Transverse colon (tissue), 4 donors: ENCODE data around the gene TMEM107. TPM values are rescaled to one million over a fixed set of nuclear protein-coding genes. Genes with fewer than 3 reads are reported as not detected.
A peak's percentile ranks its signal among the peaks of the same experiment; 100 is the strongest.

Source experiments
- DNase-seq: peaks from one replicate; pipeline ENCODE4 v3.0.0-alpha.2; 2019
- H3K27ac ChIP-seq, 4 donors: fragments of 200-600 bp; sonication (generic); 2 replicates each; pipeline ENCODE4 v1.5.1; 2016 to 2018; ENCODE audit warnings: inconsistent platforms in 4 of 4
- H3K27me3 ChIP-seq: fragments of 200-600 bp; sonication (generic); 2 replicates; pipeline ENCODE4 v1.5.1; 2017; ENCODE audit warnings: inconsistent platforms
- H3K36me3 ChIP-seq, 4 donors: fragments of 200-600 bp; sonication (generic); 2 replicates each; pipeline ENCODE4 v1.5.1; 2017 to 2019; ENCODE audit warnings: inconsistent platforms in 4 of 4
- H3K4me1 ChIP-seq, 4 donors: fragments of 200-600 bp; sonication (generic); 2 replicates each; pipeline ENCODE4 v1.5.1; 2017 to 2020; ENCODE audit warnings: inconsistent platforms in 4 of 4
- H3K4me3 ChIP-seq, 4 donors: fragments of 200-600 bp; sonication (generic); 1 replicate in 1 of 4; 2 replicates in 3 of 4; pipeline versions ENCODE4 v1.5.1 to v1.6.1; 2017 to 2019; ENCODE audit warnings: inconsistent platforms in 4 of 4
- H3K9me3 ChIP-seq, 2 donors: fragments of 200-600 bp; sonication (generic); 2 replicates each; pipeline ENCODE4 v1.5.1; 2017 to 2019; ENCODE audit warnings: inconsistent platforms in 2 of 2
- EP300 ChIP-seq: sonication (generic); formaldehyde crosslinking; IDR thresholded peaks from one replicate; pipeline ENCODE4 v1.6.1; 2017; ENCODE audit warnings: antibody characterized with exemption, low read depth
- POLR2A ChIP-seq: fragments of 450-650 bp; IDR thresholded peaks from one replicate; pipeline ENCODE4 v1.6.1; 2016; ENCODE audit warnings: antibody characterized with exemption, mild to moderate bottlenecking, moderate library complexity
- POLR2AphosphoS5 ChIP-seq, 3 donors: sonication (generic); formaldehyde crosslinking; IDR thresholded peaks; one replicate each; pipeline ENCODE4 v1.6.1; 2016; ENCODE audit warnings: antibody characterized with exemption in 3 of 3
- WGBS, 2 donors: methylation state at CpG; one replicate each; pipeline ENCODE4 v1.1.5; 2018; ENCODE audit warnings: low coverage in 1 of 2; 5-methylcytosine and 5-hydroxymethylcytosine counted together
- in situ Hi-C, 4 donors: fragments of 200-750 bp; cut with MboI; loops; one replicate each; pipeline versions ENCODE4 v1.15.0 to v1.15.1; 2017; ENCODE audit warnings: low sequenced_read_pairs in 3 of 4, low pct_ligation_motif_present in 1 of 4, low pct_unique_long_range_greater_than_20kb in 1 of 4
- intact Hi-C: fragments of 100-400 bp; cut with DNase I; formaldehyde crosslinking; loops from one replicate; pipeline ENCODE4 v1.15.1; 2023; ENCODE audit warnings: low total_unique reads
- total RNA-seq, 4 donors: library from RNA; depleted of rRNA; stranded (reverse); fragments of >200 nt; gene quantifications; one replicate each; pipeline ENCODE4 v1.1.0, GENCODE V29; 2016
- TF ChIP-seq, protein P1 (sequence below), 5 experiments: fragments of 200-600 bp in 3 of 5; fragments of 450-650 bp in 2 of 5; sonication (generic) in 3 of 5; IDR thresholded peaks; 1 replicate in 2 of 5; 2 replicates in 3 of 5; pipeline ENCODE4 v1.5.1; 2016 to 2017; ENCODE audit warnings: antibody characterized with exemption in 5 of 5, inconsistent platforms in 3 of 5, mild to moderate bottlenecking in 2 of 5, moderate library complexity in 1 of 5

The TMEM107 gene
- total RNA-seq, 4 donors from 2014 or later: 1.5 to 74.6 (median 18.3) TPM

DNA sequence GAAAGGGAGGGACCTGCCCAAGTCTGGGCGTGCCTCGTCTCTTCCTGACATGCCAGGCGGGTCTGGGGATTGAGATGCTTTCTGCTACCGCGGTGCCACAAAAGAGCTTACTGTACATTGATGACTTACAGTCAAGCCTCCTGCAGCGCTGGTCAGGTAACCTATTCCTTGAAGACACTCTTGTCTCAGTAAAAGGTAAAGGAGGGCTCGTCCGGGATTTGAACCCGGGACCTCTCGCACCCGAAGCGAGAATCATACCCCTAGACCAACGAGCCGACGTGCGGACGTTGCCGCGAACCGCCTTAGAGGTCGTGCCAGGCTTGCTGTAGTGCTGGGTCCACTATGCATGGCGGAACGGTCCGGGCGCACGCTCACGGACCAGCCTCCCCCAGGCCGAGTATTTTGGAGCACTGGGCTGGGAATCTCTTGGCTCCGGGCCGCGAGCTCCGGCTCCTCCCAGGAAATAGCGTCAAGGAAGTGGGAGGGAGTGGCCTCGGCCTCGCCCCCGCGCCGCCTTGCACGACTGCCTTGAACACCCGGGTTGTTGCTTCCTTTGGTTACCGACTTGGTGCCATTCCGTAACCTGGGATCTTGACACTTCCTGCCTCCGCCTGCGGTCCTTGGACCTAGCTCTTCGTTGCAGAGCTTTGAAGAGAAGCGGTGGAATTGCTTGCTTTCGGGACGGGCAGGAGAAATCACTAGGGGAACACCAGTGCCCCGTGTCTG is 46.6 kb upstream of the TMEM107 start:
- Histone ChIP-seq H3K9me3 (no peaks in the 10 kb centered on the region), H3K4me1 (peaks cover 8 to 40% (median 20%) of the 10 kb centered on the region in 4 donors), H3K36me3 (no peaks in the 10 kb centered on the region), H3K27me3 (no peaks in the 10 kb centered on the region), H3K27ac (peak overlapping the region; percentile 95 to 99 (median 98)), H3K4me3 (peak overlapping the region; percentile 46 to 82 (median 52))
- in situ Hi-C loops: no loop called here
- peak; percentile 94 for DNase-seq
- intact Hi-C loops: loop anchor here (2.0 kb wide), 1 partner anchor 36 kb away; no protein-coding TSS in a partner anchor
- 0% methylated on average over 12 to 27 of the region's 49 CpGs for WGBS, 2 donors
- TF ChIP-seq POLR2A (peak; percentile 79), POLR2AphosphoS5 (IDR thresholded peaks at IDR 0.05) (peak; percentile 91 to 93 (median 92))
- TF ChIP-seq, protein P1, sequence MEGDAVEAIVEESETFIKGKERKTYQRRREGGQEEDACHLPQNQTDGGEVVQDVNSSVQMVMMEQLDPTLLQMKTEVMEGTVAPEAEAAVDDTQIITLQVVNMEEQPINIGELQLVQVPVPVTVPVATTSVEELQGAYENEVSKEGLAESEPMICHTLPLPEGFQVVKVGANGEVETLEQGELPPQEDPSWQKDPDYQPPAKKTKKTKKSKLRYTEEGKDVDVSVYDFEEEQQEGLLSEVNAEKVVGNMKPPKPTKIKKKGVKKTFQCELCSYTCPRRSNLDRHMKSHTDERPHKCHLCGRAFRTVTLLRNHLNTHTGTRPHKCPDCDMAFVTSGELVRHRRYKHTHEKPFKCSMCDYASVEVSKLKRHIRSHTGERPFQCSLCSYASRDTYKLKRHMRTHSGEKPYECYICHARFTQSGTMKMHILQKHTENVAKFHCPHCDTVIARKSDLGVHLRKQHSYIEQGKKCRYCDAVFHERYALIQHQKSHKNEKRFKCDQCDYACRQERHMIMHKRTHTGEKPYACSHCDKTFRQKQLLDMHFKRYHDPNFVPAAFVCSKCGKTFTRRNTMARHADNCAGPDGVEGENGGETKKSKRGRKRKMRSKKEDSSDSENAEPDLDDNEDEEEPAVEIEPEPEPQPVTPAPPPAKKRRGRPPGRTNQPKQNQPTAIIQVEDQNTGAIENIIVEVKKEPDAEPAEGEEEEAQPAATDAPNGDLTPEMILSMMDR (IDR thresholded peaks at IDR 0.05): no peak

DNA sequence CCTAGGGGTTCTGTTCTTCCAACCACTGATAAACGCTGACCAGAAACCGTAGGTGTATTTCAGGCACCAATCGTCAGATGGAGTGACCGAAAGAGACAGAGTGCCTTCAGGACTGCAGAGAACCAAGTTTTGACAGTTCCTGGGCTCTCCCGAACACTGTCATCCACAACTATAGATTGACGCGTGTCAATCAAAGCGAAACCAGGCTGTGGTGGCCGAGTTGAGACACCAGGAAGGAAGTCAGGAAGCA is 46.1 kb upstream of the TMEM107 start:
- Histone ChIP-seq H3K27me3 (no peaks in the 10 kb centered on the region), H3K9me3 (no peaks in the 10 kb centered on the region), H3K4me3 (peak overlapping the region; percentile 46 to 82 (median 52)), H3K4me1 (peaks cover 8 to 36% (median 20%) of the 10 kb centered on the region in 4 donors), H3K27ac (peak overlapping the region; percentile 95 to 99 (median 98)), H3K36me3 (no peaks in the 10 kb centered on the region)
- no peak for DNase-seq
- 1% methylated on average over 9 of the region's 9 CpGs; no CpG with 5 or more reads in 1 of the 2 donors for WGBS, 2 donors
- in situ Hi-C loops (no loop called here), intact Hi-C loops (loop anchor here (2.0 kb wide), 1 partner anchor 36 kb away; no protein-coding TSS in a partner anchor)
- TF ChIP-seq, protein P1 (IDR thresholded peaks at IDR 0.05): peak in 1 of 5 experiments; percentile 1
- TF ChIP-seq POLR2A: no peak
- peak in 2 of 3 donors; percentile 3 to 9 for TF ChIP-seq POLR2AphosphoS5 (IDR thresholded peaks at IDR 0.05)
- TF ChIP-seq EP300: no peak

DNA sequence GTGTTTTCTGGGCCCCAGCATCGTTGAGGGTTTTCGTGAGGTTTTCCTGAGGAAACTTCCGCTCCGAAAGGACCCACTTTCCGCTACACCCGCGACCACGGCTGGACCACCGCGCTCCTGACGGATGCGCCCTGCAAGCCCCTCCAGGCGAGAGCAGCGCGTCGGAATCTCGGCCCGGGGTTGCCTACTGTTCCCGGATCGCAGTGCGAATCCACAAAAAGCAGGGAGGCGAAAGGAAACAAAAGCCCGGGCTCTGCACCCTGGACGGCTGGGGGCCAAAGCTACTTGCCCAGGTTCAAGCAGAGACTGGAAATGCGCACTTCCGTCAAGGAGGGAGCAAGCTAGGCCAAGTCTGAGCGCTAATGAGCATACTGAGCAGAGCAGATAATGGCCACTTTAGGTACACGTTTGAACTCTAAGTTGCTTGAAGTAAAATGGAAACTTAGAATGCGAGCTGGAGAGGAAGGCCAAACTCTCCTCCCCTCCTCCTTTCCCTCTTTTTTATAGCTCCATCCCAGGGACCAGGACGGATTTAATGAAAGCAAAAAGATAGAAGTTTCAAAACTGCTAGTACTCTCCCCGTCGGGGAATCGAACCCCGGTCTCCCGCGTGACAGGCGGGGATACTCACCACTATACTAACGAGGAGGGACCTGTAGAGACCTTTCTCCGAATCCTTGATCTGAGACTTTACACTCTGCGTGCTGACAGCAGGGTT is 45.6 kb upstream of the TMEM107 start:
- Histone ChIP-seq H3K9me3 (no peaks in the 10 kb centered on the region), H3K4me3 (peak overlapping the region; percentile 46 to 82 (median 52)), H3K4me1 (peaks cover 8 to 31% (median 18%) of the 10 kb centered on the region in 4 donors), H3K36me3 (no peaks in the 10 kb centered on the region), H3K27ac (peak overlapping the region; percentile 95 to 99 (median 98)), H3K27me3 (no peaks in the 10 kb centered on the region)
- DNase-seq: peak; percentile 90
- TF ChIP-seq EP300: no peak
- TF ChIP-seq, protein P1 (IDR thresholded peaks at IDR 0.05): peak in 1 of 5 experiments; percentile 11
- TF ChIP-seq POLR2AphosphoS5 (IDR thresholded peaks at IDR 0.05): peak in 2 of 3 donors; percentile 4 to 12
- intact Hi-C loops (loop anchor here (2.0 kb wide), 2 partner anchors 35 to 75 kb away; no protein-coding TSS in a partner anchor), in situ Hi-C loops (no loop called here)
- WGBS, 2 donors: 0% methylated on average over 2 to 40 of the region's 40 CpGs
